ENCODE measurements around the gene CASZ1.

DNA sequence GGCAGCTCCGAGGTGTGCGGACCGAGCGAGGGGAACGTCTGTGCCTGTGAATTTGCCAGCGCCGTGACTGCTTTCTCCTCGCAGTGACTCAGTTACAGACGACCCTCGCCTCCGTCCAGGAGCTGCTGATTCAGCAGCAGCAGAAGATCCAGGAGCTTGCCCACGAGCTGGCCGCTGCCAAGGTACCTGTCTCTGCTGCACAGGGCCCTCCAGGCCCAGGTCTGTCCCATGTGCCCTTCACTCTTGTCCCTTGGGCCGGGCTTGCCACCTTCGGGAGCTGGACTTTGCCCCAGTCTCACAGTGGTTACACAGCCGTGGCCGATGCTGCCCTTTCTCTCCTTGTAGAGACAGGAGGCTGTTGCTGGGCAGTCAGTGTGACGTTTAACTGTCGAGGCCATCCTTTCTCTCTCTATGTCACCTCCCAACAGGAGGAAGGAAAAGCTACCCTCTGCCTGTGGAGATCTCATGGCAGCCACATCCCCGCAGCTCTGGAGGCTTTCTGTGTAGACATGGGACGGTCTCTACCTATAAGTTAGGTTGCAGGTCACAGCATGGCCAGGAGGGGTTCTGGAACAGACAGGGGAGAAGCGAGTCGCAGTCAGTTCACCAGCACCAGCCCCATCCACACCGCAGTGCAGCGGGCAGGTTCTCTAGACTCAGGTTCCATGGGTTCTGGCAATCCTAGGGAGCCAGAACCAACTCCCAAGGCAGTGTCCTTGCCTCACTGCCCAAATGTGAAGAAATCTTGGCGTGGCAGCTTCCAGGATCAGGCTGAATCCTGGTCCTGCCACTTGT is 172.0 kb downstream of the CASZ1 start:
- TF ChIP-seq, protein P1, sequence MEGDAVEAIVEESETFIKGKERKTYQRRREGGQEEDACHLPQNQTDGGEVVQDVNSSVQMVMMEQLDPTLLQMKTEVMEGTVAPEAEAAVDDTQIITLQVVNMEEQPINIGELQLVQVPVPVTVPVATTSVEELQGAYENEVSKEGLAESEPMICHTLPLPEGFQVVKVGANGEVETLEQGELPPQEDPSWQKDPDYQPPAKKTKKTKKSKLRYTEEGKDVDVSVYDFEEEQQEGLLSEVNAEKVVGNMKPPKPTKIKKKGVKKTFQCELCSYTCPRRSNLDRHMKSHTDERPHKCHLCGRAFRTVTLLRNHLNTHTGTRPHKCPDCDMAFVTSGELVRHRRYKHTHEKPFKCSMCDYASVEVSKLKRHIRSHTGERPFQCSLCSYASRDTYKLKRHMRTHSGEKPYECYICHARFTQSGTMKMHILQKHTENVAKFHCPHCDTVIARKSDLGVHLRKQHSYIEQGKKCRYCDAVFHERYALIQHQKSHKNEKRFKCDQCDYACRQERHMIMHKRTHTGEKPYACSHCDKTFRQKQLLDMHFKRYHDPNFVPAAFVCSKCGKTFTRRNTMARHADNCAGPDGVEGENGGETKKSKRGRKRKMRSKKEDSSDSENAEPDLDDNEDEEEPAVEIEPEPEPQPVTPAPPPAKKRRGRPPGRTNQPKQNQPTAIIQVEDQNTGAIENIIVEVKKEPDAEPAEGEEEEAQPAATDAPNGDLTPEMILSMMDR (IDR thresholded peaks at IDR 0.05), result no peak
- TF ChIP-seq POLR2A (IDR thresholded peaks at IDR 0.05), result no peak

All from thyroid gland (tissue), 4 donors.